ENCODE results near the gene ANHX.
"Not testable (repeated sequence)": the region's sequence is repeated elsewhere in the genome, so short reads cannot be mapped to it uniquely, and the experiment has no call there.

DNA sequence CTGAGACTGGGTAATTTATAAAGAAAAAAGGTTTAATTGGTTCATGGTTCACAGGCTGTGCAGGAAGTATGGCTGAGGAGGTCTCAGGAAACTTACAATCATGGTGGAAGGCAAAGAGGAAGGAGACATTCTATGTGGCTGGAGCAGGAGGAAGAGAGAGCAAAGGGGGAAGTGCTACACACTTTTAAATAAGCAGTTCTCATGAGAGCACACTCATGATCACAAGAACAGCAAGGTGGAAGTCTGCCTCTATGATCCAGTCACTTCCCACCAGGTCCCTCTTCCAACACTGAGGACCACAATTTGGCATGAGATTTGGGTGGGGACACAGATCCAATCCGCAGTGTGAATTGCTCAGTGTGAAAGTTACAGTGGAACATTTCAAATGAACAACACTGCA lies 20.2 kb upstream of the ANHX start:
- TF ChIP-seq ZFP30 (CRISPR knock-in tag; IDR thresholded peaks at IDR 0.05); PATZ1 (CRISPR knock-in tag; IDR thresholded peaks at IDR 0.05; ENCODE audit: borderline replicate concordance); ZFP3 (CRISPR knock-in tag; IDR thresholded peaks at IDR 0.05); ZNF70 (CRISPR knock-in tag; IDR thresholded peaks at IDR 0.05); RARB (CRISPR knock-in tag; IDR thresholded peaks at IDR 0.05); SNAI2 (CRISPR knock-in tag; IDR thresholded peaks at IDR 0.05): not testable (repeated sequence)
- TF ChIP-seq, protein P1, sequence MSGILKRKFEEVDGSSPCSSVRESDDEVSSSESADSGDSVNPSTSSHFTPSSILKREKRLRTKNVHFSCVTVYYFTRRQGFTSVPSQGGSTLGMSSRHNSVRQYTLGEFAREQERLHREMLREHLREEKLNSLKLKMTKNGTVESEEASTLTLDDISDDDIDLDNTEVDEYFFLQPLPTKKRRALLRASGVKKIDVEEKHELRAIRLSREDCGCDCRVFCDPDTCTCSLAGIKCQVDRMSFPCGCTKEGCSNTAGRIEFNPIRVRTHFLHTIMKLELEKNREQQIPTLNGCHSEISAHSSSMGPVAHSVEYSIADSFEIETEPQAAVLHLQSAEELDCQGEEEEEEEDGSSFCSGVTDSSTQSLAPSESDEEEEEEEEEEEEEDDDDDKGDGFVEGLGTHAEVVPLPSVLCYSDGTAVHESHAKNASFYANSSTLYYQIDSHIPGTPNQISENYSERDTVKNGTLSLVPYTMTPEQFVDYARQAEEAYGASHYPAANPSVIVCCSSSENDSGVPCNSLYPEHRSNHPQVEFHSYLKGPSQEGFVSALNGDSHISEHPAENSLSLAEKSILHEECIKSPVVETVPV (CRISPR knock-in tag; IDR thresholded peaks at IDR 0.05) = not testable (repeated sequence)
- TF ChIP-seq, protein P2, sequence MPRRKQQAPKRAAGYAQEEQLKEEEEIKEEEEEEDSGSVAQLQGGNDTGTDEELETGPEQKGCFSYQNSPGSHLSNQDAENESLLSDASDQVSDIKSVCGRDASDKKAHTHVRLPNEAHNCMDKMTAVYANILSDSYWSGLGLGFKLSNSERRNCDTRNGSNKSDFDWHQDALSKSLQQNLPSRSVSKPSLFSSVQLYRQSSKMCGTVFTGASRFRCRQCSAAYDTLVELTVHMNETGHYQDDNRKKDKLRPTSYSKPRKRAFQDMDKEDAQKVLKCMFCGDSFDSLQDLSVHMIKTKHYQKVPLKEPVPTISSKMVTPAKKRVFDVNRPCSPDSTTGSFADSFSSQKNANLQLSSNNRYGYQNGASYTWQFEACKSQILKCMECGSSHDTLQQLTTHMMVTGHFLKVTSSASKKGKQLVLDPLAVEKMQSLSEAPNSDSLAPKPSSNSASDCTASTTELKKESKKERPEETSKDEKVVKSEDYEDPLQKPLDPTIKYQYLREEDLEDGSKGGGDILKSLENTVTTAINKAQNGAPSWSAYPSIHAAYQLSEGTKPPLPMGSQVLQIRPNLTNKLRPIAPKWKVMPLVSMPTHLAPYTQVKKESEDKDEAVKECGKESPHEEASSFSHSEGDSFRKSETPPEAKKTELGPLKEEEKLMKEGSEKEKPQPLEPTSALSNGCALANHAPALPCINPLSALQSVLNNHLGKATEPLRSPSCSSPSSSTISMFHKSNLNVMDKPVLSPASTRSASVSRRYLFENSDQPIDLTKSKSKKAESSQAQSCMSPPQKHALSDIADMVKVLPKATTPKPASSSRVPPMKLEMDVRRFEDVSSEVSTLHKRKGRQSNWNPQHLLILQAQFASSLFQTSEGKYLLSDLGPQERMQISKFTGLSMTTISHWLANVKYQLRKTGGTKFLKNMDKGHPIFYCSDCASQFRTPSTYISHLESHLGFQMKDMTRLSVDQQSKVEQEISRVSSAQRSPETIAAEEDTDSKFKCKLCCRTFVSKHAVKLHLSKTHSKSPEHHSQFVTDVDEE (CRISPR knock-in tag; IDR thresholded peaks at IDR 0.05) = not testable (repeated sequence)
- TF ChIP-seq, protein P3, sequence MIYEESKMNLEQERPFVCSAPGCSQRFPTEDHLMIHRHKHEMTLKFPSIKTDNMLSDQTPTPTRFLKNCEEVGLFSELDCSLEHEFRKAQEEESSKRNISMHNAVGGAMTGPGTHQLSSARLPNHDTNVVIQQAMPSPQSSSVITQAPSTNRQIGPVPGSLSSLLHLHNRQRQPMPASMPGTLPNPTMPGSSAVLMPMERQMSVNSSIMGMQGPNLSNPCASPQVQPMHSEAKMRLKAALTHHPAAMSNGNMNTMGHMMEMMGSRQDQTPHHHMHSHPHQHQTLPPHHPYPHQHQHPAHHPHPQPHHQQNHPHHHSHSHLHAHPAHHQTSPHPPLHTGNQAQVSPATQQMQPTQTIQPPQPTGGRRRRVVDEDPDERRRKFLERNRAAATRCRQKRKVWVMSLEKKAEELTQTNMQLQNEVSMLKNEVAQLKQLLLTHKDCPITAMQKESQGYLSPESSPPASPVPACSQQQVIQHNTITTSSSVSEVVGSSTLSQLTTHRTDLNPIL (CRISPR knock-in tag; IDR thresholded peaks at IDR 0.05; ENCODE audit: low read depth) = not testable (repeated sequence)
